Left cardiac atrium (tissue), 2 donors: Measurements from ENCODE around the gene SH3D21. TPM values are rescaled to one million over a fixed set of nuclear protein-coding genes. Genes with fewer than 3 reads are reported as not detected.

ENCODE experiments used
- total RNA-seq, 2 donors: library from RNA; stranded (reverse); fragmentation: NEBNext Ultra II Directional; extraction: Animal tissue kit (Norgen Biotek cat#: 25700); gene quantifications; one replicate each; pipeline ENCODE4 v1.2.1, GENCODE V29; 2021
- donor health status: DM: no; HTN: yes; CAD: no; lungs with severe emphysema.
- donor health status: DM: yes; HTN: yes; CAD: no.

SH3D21 gene
- total RNA-seq, 2 donors from 2014 or later = 2.5 to 3.0 TPM

Other genes starting within 250 kb of the SH3D21 start
- gene TEKT2, start 222.3 kb upstream of the SH3D21 start, total RNA-seq = under 1 TPM in 1 of 2 donors, not detected in 1; 0.27 TPM
- gene ADPRS, start 217.5 kb upstream of the SH3D21 start, total RNA-seq = 10 to 100 TPM; 15.4 to 17.6 TPM
- gene COL8A2, start 181.1 kb upstream of the SH3D21 start, total RNA-seq = 1 to 10 TPM; 3.8 to 4.2 TPM
- 10 to 100 TPM; 53.3 to 64.2 TPM for gene TRAPPC3, start 156.9 kb upstream of the SH3D21 start, total RNA-seq
- 100 to 1,000 TPM; 251 to 270 TPM for gene MAP7D1, start 150.2 kb upstream of the SH3D21 start, total RNA-seq
- 10 to 100 TPM; 55.9 to 77.0 TPM for gene THRAP3, start 81.9 kb upstream of the SH3D21 start, total RNA-seq
- 10 to 100 TPM; 15.6 to 16.7 TPM for gene EVA1B, start 17.3 kb downstream of the SH3D21 start, total RNA-seq
- 10 to 100 TPM; 69.2 to 77.8 TPM for gene STK40, start 79.6 kb downstream of the SH3D21 start, total RNA-seq
- 10 to 100 TPM; 59.2 to 63.9 TPM for gene LSM10, start 91.5 kb downstream of the SH3D21 start, total RNA-seq
- 1 to 10 TPM; 5.9 to 6.4 TPM for gene OSCP1, start 144.1 kb downstream of the SH3D21 start, total RNA-seq
- 10 to 100 TPM; 88.0 to 88.4 TPM for gene MRPS15, start 158.0 kb downstream of the SH3D21 start, total RNA-seq
- 10 to 100 TPM in 1 of 2 donors, 1 to 10 TPM in 1; 8.3 to 10.0 TPM for gene CSF3R, start 176.5 kb downstream of the SH3D21 start, total RNA-seq